PFSK-1 (cell line): Measurements from ENCODE around the gene KRTAP10-8.

Experiments
- FOXP2 ChIP-seq: optimal IDR thresholded peaks from 2 replicates; pipeline ENCODE3; 2011; ENCODE audit warnings: borderline replicate concordance, control low read depth, inconsistent platforms; ENCODE audit not compliant: insufficient read depth; ENCODE audit errors: extremely low read length, extremely low read depth
- POLR2AphosphoS5 ChIP-seq: IDR thresholded peaks from 2 replicates; pipeline ENCODE4 v1.6.1; 2012; ENCODE audit warnings: low read depth, mild to moderate bottlenecking, control low read depth, low read length, moderate library complexity
- SIN3A ChIP-seq: IDR thresholded peaks from 2 replicates; pipeline ENCODE4 v1.6.1; 2012; ENCODE audit warnings: mild to moderate bottlenecking, low read length, moderate library complexity, borderline replicate concordance; ENCODE audit not compliant: insufficient read depth
- TAF1 ChIP-seq: IDR thresholded peaks from 2 replicates; pipeline ENCODE4 v1.6.1; 2012; ENCODE audit warnings: low read length, control low read depth, borderline replicate concordance; ENCODE audit not compliant: insufficient read depth
- TF ChIP-seq, protein P1 (sequence below), 2 experiments: IDR thresholded peaks; 2 replicates each; pipeline versions ENCODE4 v1.6.1 to v1.8.0; 2011 to 2012; ENCODE audit warnings: low read depth in 2 of 2, low read length in 2 of 2, control low read depth in 1 of 2, inconsistent platforms in 1 of 2, mild to moderate bottlenecking in 1 of 2, moderate library complexity in 1 of 2; ENCODE audit not compliant: insufficient read depth in 1 of 2

DNA sequence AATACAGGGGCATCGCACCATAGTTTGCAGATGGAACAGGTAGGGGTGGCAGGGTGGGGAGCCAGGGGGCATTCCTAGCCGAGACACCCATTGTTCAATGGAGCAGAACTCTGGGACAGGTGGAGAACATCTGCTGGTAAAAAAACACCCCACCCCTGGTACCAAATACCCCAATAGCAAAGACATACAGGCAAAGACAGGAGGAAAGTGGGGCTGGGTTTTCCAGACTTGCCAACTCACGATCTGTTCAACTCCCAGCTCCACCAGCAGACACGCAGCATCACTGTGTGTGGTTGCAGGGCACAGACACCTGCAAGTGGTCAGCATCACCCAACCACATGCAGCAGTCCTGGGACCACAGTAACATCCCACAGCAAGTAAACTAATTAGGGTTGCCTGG is 328 bp upstream of the KRTAP10-8 start:
- TF ChIP-seq SIN3A (no peak), TAF1 (no peak), POLR2AphosphoS5 (no peak), FOXP2 (no peak)
- TF ChIP-seq, protein P1, sequence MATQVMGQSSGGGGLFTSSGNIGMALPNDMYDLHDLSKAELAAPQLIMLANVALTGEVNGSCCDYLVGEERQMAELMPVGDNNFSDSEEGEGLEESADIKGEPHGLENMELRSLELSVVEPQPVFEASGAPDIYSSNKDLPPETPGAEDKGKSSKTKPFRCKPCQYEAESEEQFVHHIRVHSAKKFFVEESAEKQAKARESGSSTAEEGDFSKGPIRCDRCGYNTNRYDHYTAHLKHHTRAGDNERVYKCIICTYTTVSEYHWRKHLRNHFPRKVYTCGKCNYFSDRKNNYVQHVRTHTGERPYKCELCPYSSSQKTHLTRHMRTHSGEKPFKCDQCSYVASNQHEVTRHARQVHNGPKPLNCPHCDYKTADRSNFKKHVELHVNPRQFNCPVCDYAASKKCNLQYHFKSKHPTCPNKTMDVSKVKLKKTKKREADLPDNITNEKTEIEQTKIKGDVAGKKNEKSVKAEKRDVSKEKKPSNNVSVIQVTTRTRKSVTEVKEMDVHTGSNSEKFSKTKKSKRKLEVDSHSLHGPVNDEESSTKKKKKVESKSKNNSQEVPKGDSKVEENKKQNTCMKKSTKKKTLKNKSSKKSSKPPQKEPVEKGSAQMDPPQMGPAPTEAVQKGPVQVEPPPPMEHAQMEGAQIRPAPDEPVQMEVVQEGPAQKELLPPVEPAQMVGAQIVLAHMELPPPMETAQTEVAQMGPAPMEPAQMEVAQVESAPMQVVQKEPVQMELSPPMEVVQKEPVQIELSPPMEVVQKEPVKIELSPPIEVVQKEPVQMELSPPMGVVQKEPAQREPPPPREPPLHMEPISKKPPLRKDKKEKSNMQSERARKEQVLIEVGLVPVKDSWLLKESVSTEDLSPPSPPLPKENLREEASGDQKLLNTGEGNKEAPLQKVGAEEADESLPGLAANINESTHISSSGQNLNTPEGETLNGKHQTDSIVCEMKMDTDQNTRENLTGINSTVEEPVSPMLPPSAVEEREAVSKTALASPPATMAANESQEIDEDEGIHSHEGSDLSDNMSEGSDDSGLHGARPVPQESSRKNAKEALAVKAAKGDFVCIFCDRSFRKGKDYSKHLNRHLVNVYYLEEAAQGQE (IDR thresholded peaks at IDR 0.05; ENCODE audit: insufficient read depth in 1 of 2, low read depth in 2 of 2, low read length in 2 of 2): no peak
